GM18951 (cell line): ENCODE data around the gene IQSEC2.

Experiments used
- POLR2A ChIP-seq: IDR thresholded peaks from 4 replicates; pipeline ENCODE4 v1.6.1; 2011; ENCODE audit warnings: mild to moderate bottlenecking; ENCODE audit not compliant: insufficient read length, insufficient read depth; ENCODE audit errors: extremely low read depth
- in situ Hi-C: fragments of 300-500 bp; cut with MboI; formaldehyde crosslinking; loops from one replicate; pipeline ENCODE4 v1.12.0; 2022; ENCODE audit warnings: low sequenced_read_pairs, mixed read lengths, inconsistent platforms; ENCODE audit not compliant: unreplicated experiment

The IQSEC2 gene

DNA sequence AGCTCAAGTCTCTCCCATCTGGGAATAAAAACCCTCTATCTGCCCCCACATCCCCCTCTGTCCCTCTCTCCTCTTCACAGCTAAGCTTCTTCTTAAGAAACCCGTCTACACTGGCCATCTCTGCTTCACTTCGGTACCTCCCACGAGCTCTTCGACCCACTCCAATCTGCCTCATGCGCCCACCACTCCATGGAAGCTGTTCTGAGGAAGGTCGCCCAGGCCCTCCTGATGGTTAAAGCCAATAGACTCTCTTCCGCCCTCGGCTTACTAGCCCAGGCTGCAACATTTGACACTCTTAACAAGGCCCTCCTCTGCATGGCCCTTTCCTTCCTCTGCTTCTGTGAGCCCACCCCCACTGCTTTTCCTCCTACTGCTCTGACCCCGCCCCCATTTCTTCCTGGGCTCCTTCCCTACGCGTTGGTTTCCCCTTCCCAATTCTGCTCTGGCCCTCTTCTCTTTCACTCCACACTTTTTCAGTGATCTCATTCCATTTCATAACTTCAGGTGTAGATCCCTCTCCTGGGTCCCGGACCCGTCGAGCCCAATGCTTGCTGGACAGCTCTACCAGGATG lies 11.8 kb downstream of the IQSEC2 start:
- no peak for TF ChIP-seq POLR2A
- in situ Hi-C loops, result no loop called here

DNA sequence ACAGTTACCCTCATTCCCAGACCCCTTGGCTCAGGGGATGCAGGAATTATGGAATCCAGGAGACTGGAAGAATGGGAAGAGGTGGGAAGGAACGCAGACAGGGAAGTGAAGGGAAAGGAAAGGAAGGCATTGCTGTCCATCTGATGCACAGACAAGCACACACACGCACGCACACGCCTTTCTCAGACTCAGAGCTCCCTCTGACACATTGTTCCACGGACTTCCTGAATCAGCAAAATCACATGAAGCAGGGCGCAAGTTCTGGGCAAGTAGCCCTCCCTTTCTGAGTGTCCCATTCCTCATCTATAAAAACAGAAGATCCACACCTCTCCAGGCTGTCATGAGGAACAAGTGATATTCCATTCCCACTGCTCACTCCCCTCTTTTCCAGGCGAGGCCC lies 13.2 kb downstream of the IQSEC2 start:
- no peak for TF ChIP-seq POLR2A
- in situ Hi-C loops, result no loop called here

DNA sequence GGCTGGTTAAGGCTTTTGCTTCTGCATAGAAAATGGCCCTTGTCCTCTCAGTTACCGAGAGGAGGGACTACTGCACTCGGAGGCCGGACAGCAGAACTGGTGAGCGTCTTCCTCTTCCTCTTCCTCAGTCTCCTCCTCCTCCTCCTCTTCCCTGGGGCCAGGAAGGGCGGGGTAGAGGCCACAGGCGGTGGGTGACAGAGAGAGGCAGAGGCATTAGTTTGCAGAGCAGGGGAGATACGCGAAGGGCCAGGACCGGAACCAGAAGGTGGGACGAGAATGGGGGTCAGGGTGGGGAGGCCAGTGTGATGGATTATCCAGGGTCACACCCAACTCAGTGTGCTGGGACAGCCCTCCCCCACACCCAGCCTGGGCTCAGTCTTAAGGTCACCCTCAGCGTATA lies 14.5 kb downstream of the IQSEC2 start:
- no peak for TF ChIP-seq POLR2A
- in situ Hi-C loops, result no loop called here

DNA sequence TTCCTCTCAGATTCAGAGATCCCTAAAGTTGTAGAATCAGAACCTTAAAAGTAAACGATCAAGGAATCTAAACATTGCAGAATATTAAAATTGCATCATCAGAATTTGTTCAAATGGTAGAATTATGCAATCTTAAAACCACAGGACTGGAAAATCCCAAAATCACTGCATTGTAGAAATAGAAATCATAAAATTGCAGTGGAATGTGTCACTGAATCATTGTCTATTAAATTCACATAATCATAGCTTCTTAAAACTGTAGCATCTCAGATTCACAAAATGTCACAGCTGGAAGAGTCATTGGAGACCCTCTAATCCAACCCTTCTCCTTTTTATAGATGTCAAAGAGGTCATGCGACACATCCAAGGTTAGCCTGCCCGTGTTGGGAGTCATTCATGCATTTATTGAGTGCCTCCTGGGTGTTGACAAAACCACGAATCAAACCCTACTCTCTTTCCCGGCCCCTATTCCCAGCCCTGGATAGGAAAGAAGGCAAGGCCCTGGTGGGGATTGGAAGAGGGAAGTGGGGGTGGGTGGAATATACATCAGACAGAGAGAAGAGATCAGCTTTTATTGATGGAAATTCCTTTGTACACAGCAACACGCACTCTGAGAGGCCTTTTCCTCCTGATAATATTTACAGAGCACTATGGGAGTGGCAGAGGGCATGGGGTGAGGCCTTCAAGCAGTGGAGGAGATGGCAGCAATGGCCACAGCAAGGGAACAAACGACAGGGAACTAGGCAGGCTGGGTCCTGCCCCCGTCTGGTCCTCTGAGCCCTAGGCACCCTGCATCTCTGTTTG lies 15.4 kb downstream of the IQSEC2 start:
- in situ Hi-C loops, result no loop called here
- no peak for TF ChIP-seq POLR2A

DNA sequence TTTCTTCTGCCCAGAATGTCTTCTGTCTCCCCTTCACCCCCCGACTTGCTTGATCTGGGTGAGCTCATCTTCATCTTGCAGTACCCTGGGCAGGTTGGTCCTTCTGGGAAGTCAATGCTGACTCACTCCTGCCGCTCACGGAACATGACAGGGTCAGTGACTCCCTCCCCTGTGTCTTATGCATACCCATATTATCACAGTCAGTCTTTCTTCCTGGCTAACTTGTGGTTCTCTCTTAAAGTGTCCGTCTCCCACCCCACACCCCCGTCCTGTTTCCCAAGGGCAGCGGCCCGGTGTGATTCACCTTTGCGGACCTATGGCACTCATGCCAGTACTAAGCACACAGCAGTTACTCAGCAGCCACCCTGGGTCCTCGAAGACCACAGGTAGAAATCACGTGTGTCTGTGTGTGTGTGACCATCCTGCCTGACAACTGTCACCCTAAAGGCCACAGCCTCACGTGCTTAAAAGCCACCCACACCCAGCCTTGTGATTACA lies 17.7 kb downstream of the IQSEC2 start:
- in situ Hi-C loops, result no loop called here
- no peak for TF ChIP-seq POLR2A

DNA sequence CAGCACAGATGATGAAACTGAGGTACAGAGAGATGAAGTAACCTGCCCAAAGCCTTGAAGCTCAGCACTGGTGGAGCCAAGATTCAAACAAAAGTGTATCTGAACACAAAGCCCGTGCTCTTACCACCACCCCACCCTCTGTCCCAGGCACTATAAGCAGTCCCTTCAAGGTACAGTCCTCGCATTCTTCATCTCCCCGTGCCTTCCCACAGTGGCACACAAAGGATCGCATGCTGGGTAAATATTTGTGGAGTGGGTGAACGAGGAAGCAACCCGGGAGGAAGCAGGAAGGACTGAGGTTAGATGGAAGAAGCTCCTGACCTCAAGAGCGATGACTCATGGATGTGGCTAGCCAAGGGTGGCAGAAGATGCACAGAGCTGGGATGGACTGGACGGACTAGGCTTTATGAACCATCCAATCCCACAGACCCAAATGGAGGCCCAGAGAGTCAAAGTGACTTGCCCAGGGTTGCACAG lies 18.4 kb downstream of the IQSEC2 start:
- in situ Hi-C loops, result no loop called here

DNA sequence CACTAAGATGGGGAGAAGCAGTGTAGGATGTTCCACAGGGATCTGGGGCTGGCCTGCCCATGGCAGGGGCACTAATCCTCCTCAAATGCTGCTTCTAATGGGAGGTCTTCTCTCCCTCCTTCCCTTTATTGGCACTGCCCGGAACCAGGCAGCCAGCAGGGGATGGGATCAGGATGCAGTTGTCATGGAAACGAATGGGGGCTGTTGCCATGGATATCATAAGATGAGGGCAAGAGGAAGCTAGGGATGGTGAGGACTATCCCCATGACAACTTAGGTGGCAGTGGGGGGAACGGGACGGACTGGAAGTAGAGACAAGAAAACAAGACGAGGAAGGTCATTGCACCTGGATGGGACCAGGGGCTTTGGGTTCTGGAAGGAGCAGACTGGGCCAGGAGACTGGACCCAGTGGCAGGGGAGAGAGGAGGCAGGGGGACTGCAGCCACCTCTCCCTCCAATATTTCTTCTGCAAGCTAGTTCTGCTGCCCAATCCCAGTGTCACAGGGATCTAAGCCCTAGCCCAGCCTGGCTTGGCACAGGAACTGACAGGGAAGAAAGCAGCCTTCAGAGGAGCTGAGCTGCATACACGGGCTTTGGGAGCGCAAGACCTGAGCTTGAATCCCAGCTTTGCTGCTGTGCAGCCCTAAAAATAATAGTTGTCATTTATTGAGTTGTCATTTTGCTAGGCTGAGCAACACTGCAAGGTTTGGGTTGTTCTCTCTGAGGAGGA lies 19.0 kb downstream of the IQSEC2 start:
- no peak for TF ChIP-seq POLR2A
- in situ Hi-C loops, result no loop called here

More for the DNA sequence above, 18.4 kb downstream of the IQSEC2 start:
- TF ChIP-seq POLR2A, result no peak

DNA sequence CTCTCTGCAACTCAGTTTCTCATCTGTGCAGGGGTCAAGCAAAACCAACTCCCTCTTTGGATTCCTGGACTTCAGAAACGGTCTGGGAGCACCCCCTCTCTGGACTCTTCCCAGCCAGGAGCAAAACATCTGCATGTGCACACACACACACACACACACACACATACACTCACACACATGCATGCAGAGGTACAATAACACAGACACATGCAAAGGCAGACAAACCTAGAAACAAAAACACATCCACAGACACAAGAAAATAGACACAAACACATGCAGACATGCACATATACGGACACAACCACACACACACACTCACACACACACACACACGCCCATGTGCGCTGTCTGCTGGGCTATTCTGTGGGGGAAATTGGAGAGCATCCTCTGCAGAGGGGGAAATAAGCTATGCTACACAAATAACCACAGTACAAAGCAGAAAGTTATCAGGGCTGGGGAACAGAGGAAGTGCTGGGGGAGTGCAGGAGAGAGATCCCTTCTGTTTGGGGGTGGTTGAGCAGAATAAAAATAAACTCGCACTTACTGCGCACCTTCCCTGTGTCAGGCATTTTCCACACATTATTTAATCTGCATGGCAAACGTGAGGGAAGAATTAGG lies 19.9 kb downstream of the IQSEC2 start:
- in situ Hi-C loops, result no loop called here
- TF ChIP-seq POLR2A, result no peak

DNA sequence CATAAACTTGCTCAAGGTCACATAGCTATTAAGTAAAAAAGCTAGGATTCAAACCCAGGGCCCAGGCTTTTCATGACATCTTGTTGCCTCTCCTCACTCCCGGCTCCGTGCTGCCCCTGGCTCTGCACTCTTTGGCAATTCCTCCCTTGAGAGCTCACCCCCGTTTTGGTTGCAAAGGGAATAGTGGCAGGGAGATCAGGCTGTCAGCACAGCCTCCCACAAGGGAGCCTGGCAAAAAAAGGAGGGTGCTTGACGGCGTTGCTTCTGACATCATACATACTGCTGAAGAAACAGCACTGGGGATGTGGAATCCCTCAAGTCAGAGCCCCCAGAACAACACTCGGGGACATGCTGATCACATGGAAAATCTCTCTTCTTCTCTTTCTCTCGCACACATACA lies 20.5 kb downstream of the IQSEC2 start:
- no peak for TF ChIP-seq POLR2A
- in situ Hi-C loops, result no loop called here

DNA sequence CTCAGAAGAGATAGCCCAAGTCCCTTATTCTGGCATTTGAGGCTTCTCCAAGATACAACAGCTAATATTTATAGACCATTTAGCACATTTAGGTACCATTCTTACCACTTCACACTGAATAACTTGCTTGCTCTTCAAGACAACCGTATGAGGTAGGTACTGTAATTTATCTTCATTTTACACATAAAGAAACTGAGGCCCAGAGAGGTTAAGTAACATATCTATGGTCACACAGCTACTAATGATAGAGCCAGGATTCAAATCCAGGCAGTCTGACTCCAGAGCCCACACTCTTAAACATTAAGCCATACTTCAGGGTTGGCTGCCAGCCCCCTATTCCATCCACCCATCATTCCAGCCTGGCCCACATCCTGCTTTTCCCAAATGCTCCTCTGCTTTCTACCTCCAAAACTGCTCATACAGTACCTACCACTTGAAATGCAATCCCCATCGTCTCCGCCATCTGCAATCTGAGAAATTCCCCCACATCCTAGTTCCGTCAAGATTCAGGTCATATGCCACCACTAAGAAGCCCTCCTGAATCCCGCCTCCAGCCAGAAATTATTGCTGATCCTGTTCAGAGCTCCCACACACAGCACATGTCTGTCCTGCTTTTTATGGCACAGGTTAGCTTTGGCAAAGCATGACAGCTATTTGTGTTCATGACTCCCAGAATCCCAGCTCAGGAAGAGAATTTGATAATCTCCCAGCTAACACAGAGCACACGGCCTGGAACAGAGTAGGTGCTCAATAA lies 23.5 kb downstream of the IQSEC2 start:
- no peak for TF ChIP-seq POLR2A
- in situ Hi-C loops, result no loop called here

DNA sequence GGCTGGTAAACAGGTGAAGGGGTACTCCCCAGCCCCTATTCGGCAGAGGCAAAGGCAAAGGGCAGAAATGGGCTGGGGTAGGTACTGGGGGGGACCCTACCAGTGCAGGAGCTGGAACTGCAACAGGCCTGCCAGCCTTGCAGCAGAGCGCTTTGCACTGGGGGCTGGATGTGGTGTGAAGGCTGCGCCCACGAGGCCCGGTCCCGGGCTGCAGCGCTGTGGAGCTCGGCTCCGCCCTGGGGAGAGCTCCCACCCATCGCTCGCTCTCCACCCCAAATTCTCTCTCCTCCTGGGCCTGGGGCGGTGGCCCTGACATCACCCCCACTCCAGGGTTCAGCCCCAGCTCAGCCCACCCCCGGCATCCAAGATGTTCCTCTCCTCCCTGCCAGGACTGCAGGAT lies 24.2 kb downstream of the IQSEC2 start:
- in situ Hi-C loops, result no loop called here
- TF ChIP-seq POLR2A, result no peak

DNA sequence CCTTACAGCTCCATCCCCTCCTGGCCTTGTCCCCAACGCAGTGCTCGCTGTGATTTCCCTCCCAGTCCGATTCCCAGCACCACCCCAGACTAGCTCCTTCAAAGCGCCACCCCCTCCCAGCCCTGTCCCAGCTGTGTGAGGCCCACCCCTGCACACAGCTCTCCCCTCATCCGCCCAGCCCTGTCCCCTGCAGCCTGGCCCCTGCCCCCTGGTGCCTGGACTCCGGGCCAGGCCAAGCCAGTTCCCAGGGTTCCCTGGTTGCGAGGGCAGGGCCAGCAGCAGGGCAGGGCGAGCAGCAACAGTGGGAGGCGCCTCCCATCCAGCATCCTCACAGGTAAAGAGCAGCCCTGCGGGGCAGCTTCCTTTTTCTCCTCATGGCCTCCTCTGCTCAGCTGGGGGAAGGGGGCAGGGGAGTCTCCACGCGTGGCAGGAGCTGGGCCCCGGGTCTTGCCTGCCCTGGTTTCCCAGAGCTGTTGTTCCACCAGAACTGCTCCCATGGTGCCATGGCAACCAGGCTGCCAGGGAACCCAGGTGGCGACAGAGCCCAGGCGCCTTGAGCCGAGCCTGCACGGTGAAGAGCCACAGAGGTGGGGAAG lies 24.8 kb downstream of the IQSEC2 start:
- in situ Hi-C loops, result no loop called here
- no peak for TF ChIP-seq POLR2A

DNA sequence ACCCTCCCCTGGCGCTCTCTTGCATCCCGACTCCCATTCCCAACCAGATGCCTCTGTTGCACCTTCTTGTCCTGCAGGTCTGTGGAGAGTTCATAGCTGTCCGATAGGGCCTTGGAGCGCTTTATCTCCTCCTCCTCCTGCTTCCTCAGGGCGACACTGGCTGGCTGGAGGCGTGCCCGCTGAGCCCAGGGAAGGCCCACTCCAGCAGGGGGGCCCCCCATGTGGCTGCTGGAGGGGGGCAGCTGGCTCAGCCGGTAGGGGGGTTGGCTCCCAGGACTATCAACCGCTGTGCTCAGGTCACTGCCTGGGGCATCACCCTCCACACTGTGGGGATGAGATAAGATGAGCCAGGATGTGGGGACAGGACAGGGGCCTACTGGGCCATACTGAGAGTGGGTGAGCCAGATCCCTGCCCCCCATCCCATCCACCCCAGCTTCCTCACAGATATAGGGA lies 25.6 kb downstream of the IQSEC2 start:
- in situ Hi-C loops, result no loop called here

More for the DNA sequence above, 25.6 kb downstream of the IQSEC2 start:
- TF ChIP-seq POLR2A, result no peak
